ENCODE results near the gene DYNLT2.
A peak's percentile ranks its signal among the peaks of the same experiment; 100 is the strongest.

Gene DYNLT2, protein sequence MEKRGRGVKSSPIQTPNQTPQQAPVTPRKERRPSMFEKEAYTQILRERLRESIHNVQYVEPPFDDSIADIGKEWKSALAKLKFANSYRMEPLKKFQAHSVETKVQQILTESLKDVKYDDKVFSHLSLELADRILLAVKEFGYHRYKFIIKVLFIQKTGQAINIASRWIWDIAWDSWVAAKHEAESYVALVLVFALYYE

DNA sequence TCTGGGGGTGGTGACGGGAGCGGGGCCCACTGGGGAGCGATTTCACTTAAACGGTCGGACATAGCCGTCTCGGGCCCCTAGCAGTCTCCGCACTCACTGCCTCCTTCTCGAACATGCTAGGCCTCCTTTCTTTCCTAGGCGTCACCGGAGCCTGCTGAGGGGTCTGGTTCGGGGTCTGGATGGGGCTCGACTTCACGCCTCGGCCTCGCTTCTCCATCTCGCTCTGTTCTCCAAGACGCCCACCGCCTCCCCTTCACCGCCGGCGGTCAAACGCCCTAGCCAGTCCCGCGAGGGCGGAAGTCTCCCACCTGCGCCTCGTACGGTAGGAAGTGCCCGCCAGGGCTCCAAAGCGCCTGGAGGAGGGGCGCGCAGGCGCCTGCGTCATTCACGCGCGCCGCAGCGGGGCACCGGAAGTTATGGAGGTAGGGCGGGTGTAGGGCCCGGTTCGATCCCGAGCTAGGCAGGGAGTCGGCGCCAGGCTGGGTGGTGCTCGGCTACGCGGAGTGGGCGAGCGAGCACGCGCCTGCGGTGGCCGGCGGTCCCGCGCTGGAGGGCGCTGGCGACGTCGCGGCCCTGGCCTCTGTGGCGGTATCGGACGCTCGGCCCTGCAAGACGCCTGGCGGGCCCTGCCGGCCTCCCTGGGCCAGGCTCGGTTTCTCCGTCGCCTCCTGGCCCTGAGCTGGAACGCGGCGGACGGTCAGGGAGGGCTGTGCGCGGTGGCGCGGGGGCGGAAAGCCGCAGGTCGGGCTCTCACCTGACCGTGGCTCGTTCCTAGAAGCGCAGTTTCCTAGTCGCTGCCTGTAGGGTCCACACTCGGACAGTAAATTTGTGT, at the start of gene DYNLT2, which contains the start of gene ERMARD:
Gene DYNLT2 (minus strand): TSS at position 331 of the 832 bp plus-strand sequence. CDS start 114 bp downstream, at position 217.
Gene ERMARD (plus strand): TSS at position 381 of the 832 bp plus-strand sequence. CDS start 36 bp downstream, at position 417.
- TF ChIP-seq, protein P1, sequence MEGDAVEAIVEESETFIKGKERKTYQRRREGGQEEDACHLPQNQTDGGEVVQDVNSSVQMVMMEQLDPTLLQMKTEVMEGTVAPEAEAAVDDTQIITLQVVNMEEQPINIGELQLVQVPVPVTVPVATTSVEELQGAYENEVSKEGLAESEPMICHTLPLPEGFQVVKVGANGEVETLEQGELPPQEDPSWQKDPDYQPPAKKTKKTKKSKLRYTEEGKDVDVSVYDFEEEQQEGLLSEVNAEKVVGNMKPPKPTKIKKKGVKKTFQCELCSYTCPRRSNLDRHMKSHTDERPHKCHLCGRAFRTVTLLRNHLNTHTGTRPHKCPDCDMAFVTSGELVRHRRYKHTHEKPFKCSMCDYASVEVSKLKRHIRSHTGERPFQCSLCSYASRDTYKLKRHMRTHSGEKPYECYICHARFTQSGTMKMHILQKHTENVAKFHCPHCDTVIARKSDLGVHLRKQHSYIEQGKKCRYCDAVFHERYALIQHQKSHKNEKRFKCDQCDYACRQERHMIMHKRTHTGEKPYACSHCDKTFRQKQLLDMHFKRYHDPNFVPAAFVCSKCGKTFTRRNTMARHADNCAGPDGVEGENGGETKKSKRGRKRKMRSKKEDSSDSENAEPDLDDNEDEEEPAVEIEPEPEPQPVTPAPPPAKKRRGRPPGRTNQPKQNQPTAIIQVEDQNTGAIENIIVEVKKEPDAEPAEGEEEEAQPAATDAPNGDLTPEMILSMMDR (IDR thresholded peaks at IDR 0.05; ENCODE audit: low read depth, low read length, missing control alignments): peak; percentile 49
- H3K27me3 ChIP-seq (replicated peaks): no peaks in the 10 kb centered on the region

DNA sequence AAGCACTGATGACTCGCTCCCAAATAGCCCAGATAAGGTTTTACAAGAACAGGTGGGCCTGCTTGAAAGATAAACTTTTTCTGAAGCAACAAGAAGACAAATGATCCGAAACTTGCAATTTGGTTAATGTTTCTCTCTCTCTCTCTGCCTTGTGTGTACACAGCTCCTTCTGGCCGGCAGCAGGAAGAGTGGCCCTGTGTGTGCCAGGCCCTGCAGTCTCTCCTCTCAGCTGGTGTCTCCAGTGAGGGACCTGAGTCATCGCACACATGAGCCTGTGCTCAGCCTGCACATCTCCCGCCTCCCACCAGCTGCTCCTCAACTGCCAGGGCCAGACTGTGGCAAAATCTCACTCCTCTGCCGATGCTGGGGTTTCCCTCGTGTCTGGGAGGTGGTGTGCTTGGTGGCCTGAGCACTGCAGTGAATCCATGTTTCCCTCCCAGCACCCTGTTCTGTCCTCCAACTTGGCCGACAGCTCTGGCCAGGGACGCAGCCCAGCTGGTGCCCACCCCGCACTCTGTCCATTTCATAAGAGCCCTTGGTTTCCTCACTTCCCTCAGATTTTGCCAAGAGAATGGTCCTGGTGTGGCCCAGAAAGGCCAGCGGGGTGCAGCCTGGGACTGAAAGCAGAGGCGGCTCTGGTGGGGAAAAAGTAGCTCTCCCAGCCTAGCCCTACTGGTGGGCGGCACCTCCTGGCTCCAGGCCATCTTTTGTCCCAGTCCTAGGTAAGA, 49.5 kb upstream of the DYNLT2 start:
- in situ Hi-C loops (cut with HindIII; ENCODE audit: low pct_ligation_motif_present, low sequenced_read_pairs): no loop called here
- Histone ChIP-seq H3K27ac (no peak overlapping the region), H3K4me3 (ENCODE audit: low read depth, low read length) (no peak overlapping the region), H3K36me3 (replicated peaks) (no peaks in the 10 kb centered on the region), H3K27me3 (replicated peaks) (peaks cover 2% of the 10 kb centered on the region)
- TF ChIP-seq, protein P1 (IDR thresholded peaks at IDR 0.05; ENCODE audit: low read depth, low read length, missing control alignments): no peak
- DNase-seq: peak; percentile 38

More for the DNA sequence above, at the start of gene DYNLT2, which contains the start of gene ERMARD:
- in situ Hi-C loops (cut with HindIII; ENCODE audit: low pct_ligation_motif_present, low sequenced_read_pairs): no loop called here
- Histone ChIP-seq H3K27ac (peak within 1 kb of the TSS; percentile 96), H3K36me3 (replicated peaks) (no peaks in the 10 kb centered on the region), H3K4me3 (ENCODE audit: low read depth, low read length) (peak within 1 kb of the TSS; percentile 81)
- DNase-seq: peak; percentile 90

DNA sequence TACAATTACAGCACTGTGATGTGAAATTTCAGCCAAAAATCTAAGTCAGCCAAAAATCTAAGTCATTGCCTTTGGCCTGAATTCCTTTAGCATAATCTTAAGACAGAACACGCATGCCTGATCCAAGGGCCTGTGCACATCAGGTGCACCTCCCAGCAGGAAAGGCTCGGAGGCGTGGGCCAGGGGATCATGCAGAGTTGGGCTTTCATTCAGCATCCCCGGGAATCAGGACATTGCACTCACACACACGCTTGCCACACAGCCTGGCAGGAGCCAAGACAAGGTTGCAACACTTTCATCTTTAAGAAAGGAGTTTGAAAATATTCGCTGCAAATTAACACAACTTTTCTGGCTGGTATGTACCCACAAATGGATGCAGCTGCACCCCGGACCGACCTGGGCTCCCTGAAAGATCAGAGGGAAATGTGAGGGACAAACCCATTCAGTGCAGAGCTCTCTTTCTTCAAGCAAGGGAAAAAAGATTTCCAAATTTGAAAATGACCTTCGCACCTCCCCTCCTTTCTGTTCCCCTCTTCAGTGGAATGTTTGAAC, 48.8 kb upstream of the DYNLT2 start:
- Histone ChIP-seq H3K27me3 (replicated peaks) (peaks cover 2% of the 10 kb centered on the region), H3K36me3 (replicated peaks) (no peaks in the 10 kb centered on the region), H3K4me3 (ENCODE audit: low read depth, low read length) (no peak overlapping the region), H3K27ac (no peak overlapping the region)
- in situ Hi-C loops (cut with HindIII; ENCODE audit: low pct_ligation_motif_present, low sequenced_read_pairs): no loop called here
- TF ChIP-seq, protein P1 (IDR thresholded peaks at IDR 0.05; ENCODE audit: low read depth, low read length, missing control alignments): no peak
- DNase-seq: no peak

DNA sequence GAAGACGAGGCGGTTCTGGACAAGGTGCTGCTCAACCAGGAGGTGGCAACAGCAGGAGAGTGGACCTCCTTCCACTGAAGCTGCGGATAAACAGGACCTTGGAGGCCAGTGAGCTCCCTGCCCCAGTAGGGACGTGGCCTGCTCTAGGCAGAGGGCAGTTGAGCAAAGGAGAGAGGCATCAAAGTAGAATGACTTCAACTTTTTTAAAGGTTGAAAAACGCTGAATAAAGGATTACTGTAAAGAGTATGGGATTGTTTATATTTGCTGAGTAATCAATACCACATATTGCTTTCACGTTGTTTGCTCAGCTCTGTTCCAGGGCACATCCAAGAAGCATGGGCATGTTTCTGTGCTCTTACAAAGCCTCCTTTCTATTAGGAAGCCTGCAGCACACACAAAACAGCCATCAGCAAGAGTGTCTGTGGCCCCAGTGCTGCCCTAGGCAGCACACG, 48.1 kb upstream of the DYNLT2 start:
- Histone ChIP-seq H3K4me3 (ENCODE audit: low read depth, low read length) (no peak overlapping the region), H3K27me3 (replicated peaks) (peaks cover under 1% of the 10 kb centered on the region)
- in situ Hi-C loops (cut with HindIII; ENCODE audit: low pct_ligation_motif_present, low sequenced_read_pairs): no loop called here

More for the DNA sequence above, 48.1 kb upstream of the DYNLT2 start:
- no peak for DNase-seq
- TF ChIP-seq, protein P1 (IDR thresholded peaks at IDR 0.05; ENCODE audit: low read depth, low read length, missing control alignments): no peak
- H3K27ac ChIP-seq: no peak overlapping the region
- no peaks in the 10 kb centered on the region for H3K36me3 ChIP-seq (replicated peaks)

Measured in brain microvascular endothelial cell (primary cell).